Sciatic nerve (tissue), 2 donors: ENCODE measurements around the gene PFAS. TPM values are rescaled to one million over a fixed set of nuclear protein-coding genes. Genes with fewer than 3 reads are reported as not detected.

ENCODE experiments used
- ATAC-seq: fragments of 200-7000 bp; cut with Tn5 transposase; one replicate; pipeline ENCODE4 v1.9.1; 2020; ENCODE audit warnings: mild to moderate bottlenecking, moderate library complexity
- DNase-seq: peaks from one replicate; pipeline ENCODE4 v3.0.0-alpha.2; 2020; ENCODE audit warnings: low spot score
- intact Hi-C: fragments of 100-400 bp; cut with DNase I; formaldehyde crosslinking; loops from one replicate; pipeline ENCODE4 v1.14.2; 2022
- total RNA-seq: library from RNA; stranded (reverse); fragmentation: NEBNext Ultra II Directional; extraction: Animal tissue kit (Norgen Biotek cat#: 25700); gene quantifications from one replicate; pipeline ENCODE4 v1.2.1, GENCODE V29; 2021
- donor health status: DM: no; HTN: no; CAD: no.
- donor health status: DM: no; HTN: no; CAD: no.

The PFAS gene
- total RNA-seq, 1 donor from 2014 or later: 27.5 TPM

DNA sequence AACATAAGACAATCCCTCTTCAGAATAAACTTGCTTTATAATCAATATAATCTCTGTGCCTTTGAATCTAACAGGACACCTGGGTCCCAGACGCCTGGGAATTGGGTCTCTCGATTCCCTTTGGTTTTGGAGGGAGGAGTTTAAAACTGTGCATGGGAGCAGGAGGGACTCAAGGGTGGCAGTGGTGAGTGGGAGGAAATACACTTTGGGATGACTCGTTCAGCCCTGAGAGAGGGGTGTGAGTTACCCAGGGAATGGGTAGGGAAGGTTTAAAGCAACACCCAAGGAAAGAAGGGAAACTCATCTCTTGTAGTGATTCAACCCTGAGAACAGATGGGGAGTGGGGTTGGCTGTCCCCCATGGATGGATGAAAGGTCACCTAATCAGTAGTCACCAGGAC is 41.0 kb downstream of the PFAS start:
- DNase-seq: no peak
- intact Hi-C loops: no loop called here
- ATAC-seq: no peak

DNA sequence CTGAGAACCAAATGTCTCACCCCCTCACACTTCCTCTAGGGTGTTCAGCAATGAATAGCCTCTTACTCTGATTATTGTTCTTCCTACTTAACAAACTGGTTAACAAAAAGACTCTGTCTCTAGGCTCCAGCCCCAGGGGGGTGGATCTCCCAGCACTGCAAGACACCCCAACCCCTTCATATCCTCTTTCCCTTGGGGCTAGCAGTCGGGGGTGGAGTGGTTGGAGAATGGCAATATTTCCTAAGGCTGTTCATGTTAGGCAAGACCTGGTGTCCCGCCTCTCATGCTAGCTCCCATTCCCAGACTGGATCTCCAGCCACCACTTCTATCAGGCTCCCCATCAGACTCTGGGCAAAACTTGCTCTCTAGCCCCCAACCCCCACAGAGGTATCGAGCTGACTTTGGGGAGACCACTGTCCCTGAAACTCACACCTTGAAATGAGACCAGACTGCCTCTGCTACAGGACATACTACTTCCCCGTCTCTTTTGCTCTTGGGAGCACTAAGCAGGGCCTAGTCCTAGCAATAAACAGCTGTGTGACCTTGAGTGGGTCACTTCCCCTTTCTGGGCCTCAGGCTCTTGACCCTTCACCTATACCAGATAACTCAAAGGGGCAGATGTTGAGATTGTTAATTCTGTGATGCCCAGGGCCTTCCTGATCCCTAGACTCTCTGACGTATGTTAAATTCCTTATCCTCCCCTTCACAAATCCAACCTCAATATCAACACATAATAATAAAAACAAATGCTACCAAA is 43.7 kb downstream of the PFAS start:
- ATAC-seq (no peak), DNase-seq (no peak)
- intact Hi-C loops: no loop called here

DNA sequence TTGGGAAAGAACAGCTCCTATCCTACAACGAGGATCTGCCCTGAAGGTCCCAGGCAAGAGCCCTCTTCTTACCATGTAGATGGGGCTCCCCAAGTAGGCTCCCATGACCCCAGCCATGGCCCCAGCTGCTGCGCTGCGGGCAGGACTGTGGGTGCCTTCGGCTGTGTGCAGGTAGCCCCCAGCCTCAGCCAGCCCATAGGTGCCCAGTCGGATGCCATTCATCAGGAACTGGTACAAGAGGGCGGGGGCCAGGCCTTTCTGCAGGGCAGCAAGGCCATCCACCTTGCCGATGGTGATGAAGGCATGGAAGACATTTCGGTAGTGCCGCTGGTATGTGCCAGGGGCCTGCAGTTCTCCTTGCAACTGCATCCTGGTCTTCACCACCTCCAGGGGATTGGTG is 45.3 kb downstream of the PFAS start:
- DNase-seq (no peak), ATAC-seq (no peak)
- intact Hi-C loops: no loop called here

DNA sequence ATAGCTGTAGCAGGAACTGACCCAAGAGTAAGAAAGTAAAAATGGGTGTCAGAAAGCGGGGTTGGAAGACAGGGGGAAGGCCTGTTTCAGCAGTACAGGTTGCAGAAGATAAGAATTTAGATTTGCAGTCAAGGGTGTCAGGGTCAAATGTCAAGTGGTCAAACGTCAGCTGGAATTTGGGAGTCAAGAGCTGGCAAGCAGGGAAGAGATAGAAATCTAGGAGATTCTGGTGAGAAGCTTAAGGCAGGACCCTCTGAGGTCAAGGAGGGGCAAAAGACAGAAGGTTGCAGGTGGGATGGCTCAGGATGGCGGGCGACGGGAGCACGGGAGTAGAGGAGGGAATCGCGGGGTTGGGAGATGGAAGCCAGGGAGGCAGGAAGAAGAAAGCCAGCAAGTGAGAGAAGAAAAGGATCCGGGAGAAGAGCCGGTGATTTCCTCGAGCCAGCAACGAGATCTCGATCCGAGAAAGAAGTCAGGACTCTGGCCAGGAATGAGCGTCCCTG is 45.8 kb downstream of the PFAS start:
- DNase-seq (no peak), ATAC-seq (peak; percentile 27)
- intact Hi-C loops: no loop called here

DNA sequence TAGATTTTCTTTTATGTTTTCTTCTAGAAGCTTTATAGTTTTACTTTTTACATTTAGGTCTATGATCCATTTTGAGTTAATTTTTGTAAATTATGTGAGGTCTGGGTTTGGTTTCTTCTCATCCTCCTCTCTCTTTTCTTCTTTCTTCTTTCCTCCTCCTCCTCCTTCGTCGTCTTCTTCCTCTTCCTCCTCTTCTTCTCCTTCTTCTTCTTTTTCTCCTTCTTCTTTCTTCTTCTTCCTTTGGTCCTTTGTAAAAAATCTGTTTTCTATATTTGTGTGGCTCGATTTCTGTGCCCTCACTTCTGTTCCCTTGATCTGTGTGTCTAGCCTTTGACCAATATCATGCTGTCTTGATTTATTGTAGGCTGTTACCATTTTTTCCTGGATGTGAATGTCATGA is 51.1 kb downstream of the PFAS start:
- intact Hi-C loops: no loop called here
- ATAC-seq (no peak), DNase-seq (no peak)

DNA sequence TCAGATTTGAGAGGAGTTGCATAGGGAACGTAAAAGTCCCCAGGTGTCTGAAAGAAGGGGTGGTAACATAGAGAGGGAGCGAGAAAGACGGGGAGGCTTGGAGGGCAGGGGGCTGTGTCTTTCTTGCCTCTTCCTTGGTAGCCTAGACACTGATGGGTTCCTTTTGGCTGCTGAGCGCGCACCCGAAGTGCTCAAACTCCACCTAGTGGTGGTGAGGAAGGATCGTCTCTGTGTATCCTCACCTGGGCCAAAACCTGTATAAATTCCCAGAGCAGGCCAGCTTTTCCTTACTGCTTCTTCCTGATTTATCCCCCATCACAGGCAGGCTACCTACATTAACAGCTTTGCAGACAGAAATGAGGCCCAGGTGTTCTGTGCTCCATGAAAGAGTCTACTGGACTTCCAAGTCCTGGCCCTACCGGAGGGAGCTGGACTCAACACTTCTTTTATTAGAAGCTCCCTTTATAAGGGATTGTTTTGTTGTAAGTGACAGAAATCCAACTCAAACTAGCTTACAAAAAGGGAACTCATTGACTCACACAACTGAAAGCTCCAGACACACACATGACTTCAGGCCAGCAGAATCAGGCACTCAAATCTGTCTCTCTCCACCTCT is 51.6 kb downstream of the PFAS start:
- DNase-seq (peak; percentile 65), ATAC-seq (peak; percentile 92)

DNA sequence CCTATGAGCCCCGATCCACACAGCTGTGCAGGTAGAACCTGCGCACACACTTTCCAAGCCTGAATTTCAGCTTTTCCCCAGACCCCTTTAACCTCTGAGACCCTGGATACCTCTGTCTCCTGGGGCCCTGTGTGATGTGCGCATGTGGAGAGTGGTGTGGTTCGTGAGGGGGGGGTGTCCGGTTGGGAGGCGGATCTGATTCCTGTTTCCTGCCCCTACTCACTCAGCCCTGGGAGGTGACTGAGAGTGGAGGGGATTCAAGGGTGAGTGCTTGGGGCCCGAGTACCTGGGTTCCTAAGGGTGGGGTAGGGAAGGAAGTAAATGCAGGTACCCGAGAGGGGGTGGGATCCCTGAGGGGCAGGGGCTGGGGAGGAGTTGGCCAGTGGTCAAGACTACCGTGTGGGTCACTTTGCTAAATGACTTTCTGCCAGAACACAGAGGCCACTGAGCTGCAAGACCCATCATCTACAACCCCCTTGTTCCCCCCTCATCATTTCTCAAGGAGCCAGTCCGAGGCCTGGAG is 61.6 kb downstream of the PFAS start:
- DNase-seq: no peak
- peak; percentile 49 for ATAC-seq
- intact Hi-C loops: no loop called here

More for the DNA sequence above, 51.6 kb downstream of the PFAS start:
- intact Hi-C loops: no loop called here

DNA sequence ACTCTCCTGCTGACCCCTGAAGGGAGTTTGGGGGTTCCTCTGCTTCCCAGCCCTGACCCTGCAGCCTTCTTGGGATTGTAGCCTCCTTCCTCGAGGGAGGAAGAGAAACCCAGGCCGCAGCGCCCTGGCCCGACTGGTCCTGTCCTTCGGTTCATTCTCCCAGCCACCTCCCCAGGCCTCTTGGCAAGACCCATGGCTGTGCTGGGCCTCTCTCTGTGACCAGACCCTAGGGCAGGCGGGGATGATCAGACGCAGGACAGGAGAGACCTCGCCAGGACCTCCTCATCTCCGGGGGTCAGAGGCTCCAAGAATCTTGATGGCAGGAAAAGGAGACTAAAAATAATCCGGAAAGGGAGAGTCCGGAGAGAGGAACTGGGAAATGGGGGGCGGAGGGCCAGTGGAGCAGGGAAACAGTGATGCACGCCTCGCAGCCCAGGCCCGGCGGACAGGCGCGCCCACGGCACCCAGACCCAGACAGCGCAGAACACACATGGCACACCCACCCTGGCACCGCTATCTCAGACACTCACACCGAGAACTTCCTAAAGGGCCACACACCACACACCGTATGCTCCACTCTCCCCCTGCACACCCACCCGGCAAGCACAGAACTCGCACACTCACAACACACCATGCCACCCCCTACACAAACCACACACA is 62.2 kb downstream of the PFAS start:
- intact Hi-C loops: no loop called here
- ATAC-seq: no peak
- DNase-seq: no peak

DNA sequence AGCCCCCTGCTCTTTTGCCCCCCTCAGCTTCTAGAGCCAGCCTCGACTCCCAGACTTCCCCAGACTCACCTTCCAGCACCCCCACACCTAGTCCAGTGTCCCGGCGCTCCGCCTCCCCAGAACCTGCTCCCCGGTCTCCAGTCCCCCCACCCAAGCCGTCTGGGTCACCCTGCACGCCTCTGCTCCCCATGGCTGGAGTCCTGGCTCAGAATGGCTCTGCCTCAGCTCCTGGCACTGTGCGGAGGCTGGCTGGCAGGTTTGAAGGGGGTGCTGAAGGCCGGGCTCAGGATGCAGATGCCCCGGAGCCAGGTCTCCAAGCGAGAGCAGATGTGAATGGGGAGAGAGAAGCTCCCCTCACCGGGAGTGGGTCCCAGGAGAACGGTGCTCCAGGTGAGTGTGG is 63.2 kb downstream of the PFAS start:
- ATAC-seq: no peak
- intact Hi-C loops: no loop called here
- DNase-seq: no peak

DNA sequence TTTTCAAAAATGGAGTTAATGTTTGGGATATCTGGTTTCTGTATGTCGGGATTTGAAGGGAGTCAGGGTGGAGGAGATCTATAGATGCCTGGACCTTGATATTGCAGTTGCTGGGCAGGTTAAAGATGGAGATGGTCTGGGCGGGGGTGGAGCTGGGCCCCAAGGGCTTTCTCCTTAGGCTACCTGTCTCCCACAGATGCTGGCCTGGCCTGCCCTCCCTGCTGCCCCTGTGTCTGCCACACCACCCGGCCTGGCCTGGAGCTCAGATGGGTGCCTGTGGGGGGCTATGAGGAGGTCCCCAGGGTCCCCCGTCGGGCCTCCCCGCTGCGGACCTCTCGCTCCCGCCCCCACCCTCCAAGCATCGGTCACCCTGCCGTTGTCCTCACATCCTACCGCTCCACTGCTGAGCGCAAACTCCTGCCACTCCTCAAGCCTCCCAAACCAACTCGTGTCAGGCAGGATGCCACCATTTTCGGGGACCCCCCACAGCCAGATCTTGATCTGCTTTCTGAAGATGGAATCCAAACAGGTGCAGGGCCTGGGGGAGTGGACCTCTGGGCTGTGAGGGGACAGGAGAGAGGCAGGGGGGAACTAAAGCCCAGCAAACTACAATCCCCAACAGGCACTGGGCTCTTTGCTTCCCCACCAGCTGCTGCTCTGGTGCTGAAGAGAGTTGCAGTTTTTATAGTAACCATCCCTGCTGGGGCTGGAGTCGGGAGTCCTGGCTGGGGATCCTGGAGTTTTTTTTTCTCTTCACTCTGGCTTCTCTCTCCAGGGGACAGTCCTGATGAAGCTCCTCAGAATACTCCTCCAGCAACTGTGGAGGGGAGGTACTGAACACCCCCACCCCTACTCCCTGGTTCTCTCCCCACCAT is 63.9 kb downstream of the PFAS start:
- no peak for DNase-seq
- no peak for ATAC-seq
- intact Hi-C loops: no loop called here

DNA sequence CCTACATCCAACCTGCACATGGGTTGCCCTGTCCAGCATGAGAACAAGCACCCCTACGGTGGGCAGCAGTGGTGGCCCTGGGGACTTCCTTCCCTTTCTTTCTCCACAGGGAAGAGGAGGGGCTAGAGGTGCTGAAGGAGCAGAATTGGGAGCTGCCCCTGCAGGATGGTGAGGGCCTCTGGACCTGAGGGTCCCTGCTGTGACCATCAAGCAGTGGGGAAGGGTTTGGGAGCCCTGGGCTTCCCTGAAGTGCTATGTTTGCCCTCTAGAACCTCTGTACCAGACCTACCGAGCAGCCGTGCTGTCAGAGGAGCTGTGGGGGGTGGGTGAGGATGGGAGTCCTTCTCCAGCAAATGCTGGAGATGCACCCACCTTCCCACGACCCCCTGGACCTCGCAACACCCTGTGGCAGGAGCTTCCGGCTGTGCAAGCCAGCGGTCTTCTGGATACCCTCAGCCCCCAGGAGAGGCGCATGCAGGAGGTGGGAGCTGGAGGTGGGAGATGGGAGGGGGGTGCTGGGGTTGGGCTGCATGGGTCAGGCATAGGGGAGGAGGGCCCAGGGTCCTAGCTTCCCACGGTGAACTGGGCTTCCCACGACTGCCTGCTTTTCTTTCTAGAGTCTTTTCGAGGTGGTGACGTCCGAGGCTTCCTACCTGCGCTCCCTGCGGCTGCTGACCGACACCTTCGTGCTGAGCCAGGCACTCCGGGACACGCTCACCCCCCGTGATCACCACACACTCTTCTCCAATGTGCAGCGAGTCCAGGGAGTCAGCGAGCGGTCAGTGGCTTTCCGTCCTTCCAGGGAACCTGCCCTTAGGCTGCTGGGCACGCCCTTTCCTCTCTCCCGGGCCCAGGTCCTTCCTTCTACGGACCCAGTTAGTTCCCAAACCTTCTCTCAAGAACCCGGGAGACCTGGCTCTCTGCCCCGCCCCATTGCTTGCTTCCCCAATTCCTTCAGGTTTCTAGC is 66.0 kb downstream of the PFAS start:
- DNase-seq (no peak), ATAC-seq (no peak)
- intact Hi-C loops: no loop called here

DNA sequence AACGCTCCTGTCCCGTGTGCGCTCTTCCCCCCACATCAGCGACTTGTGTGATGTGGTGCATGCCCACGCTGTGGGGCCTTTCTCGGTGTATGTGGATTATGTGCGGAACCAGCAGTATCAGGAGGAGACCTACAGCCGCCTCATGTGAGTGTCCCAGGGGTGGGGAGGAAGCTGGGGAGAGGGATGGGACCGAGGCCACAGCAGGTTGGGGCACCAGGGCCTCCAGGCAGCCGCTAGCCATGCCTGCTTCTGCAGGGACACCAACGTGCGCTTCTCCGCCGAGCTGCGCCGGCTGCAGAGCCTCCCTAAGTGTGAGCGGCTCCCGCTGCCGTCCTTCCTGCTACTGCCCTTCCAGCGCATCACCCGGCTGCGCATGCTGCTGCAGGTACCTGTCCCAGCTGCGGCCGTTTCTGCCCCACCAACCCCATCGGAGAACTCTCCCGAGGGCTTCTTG is 66.7 kb downstream of the PFAS start:
- DNase-seq (no peak), ATAC-seq (no peak)
- intact Hi-C loops: no loop called here

DNA sequence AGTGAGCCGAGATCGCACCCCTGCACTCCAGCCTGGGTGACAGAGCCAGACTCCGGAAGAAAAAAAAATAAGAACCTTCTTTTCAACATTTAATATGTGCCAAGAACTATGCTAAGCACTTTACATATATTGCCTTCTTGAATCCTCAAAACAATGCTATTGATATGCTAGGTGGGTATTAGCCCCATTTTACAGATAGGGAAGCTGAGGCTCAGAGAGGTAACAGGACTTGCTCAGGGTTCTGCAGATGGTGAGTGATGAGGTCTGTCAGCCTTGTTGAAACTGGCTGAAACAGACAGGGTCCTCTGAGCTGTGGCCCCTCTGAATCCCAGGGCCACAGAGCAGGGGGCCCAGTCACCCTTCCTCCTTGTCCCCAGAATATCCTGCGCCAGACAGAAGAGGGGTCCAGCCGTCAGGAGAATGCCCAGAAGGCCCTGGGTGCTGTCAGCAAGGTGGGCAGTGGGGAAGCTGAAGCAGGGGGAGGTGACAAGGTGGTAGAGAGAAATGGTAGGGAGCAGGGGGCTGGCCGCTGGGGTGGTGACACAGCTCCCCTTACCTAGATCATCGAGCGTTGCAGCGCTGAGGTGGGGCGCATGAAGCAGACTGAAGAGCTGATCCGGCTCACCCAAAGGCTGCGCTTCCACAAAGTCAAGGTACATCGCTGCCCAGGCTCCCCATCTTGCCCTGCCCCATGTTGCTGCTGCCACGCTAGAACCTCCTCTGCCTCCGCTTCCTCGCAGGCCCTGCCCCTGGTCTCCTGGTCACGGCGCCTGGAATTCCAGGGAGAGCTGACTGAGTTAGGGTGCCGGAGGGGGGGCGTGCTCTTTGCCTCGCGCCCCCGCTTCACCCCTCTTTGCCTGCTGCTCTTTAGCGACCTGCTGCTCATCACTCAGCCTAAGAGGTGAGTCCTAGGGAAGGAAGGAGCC is 69.2 kb downstream of the PFAS start:
- DNase-seq (no peak), ATAC-seq (no peak)
- intact Hi-C loops: no loop called here
